Measurements from ENCODE around the gene RAB27A. TPM values are rescaled to one million over a fixed set of nuclear protein-coding genes. Genes with fewer than 3 reads are reported as not detected.
A peak's percentile ranks its signal among the peaks of the same experiment; 100 is the strongest.

RAB27A gene
- total and polyA plus RNA-seq, 12 donors: 3.0 to 13.9 (median 4.3) TPM

- intact Hi-C loops (cut with DNase I): no loop called here
- H3K4me1 ChIP-seq: peaks cover 0 to 34% (median 5%) of the 10 kb centered on the region in 9 donors
- no peak overlapping the region for H3K4me3 ChIP-seq
- H3K27ac ChIP-seq: no peak overlapping the region
- no peaks in the 10 kb centered on the region for H3K9me3 ChIP-seq
- H3K27me3 ChIP-seq: no peaks in the 10 kb centered on the region
- 97 to 99% methylated on average over 2 of the region's 2 CpGs for WGBS, 2 donors
- no peak for TF ChIP-seq CTCF (IDR thresholded peaks at IDR 0.05)
- DNase-seq: no peak
- no peak for ATAC-seq
- H3K36me3 ChIP-seq: peaks cover 0 to 15% (median 0%) of the 10 kb centered on the region in 9 donors
Observed at GRCh38 chr15:55238877-55239276, 50.7 kb downstream of the RAB27A start.

GRCh38 chr15:55237219-55238130 is 52.1 kb downstream of the RAB27A start:
- intact Hi-C loops (cut with DNase I): no loop called here
- TF ChIP-seq CTCF (IDR thresholded peaks at IDR 0.05): no peak
- Histone ChIP-seq H3K27ac (peak overlapping the region in 1 of 10 donors; percentile 7), H3K4me3 (no peak overlapping the region), H3K27me3 (no peaks in the 10 kb centered on the region), H3K9me3 (no peaks in the 10 kb centered on the region), H3K4me1 (peaks cover 0 to 26% (median 5%) of the 10 kb centered on the region in 9 donors), H3K36me3 (peaks cover 0 to 28% (median 0%) of the 10 kb centered on the region in 9 donors)
- 91 to 93% methylated on average over 6 of the region's 6 CpGs for WGBS, 2 donors
- ATAC-seq: no peak
- DNase-seq: no peak

GRCh38 chr15:55235546-55236036 is 54.0 kb downstream of the RAB27A start:
- Histone ChIP-seq H3K27me3 (no peaks in the 10 kb centered on the region), H3K27ac (no peak overlapping the region), H3K9me3 (no peaks in the 10 kb centered on the region), H3K4me1 (peaks cover 0 to 11% (median 2%) of the 10 kb centered on the region in 9 donors), H3K4me3 (no peak overlapping the region), H3K36me3 (peaks cover 0 to 33% (median 0%) of the 10 kb centered on the region in 9 donors)
- 86 to 96% methylated on average over 4 of the region's 4 CpGs for WGBS, 2 donors
- intact Hi-C loops (cut with DNase I): no loop called here
- no peak for TF ChIP-seq CTCF (IDR thresholded peaks at IDR 0.05)
- ATAC-seq (no peak), DNase-seq (no peak)

- intact Hi-C loops (cut with DNase I): no loop called here
- 97 to 99% methylated on average over 1 of the region's 1 CpG for WGBS, 2 donors
- no peak for DNase-seq
- ATAC-seq: no peak
- no peak for TF ChIP-seq CTCF (IDR thresholded peaks at IDR 0.05)
- Histone ChIP-seq H3K36me3 (peaks cover 0 to 40% (median 0%) of the 10 kb centered on the region in 9 donors), H3K27ac (no peak overlapping the region), H3K4me3 (no peak overlapping the region), H3K27me3 (no peaks in the 10 kb centered on the region), H3K4me1 (peaks cover 0 to 11% (median 0%) of the 10 kb centered on the region in 9 donors), H3K9me3 (no peaks in the 10 kb centered on the region)
Observed at GRCh38 chr15:55234800-55235104, 54.9 kb downstream of the RAB27A start.
